Measurements from ENCODE around the gene MAS1.

GRCh38 chr6:159915397-159915796 lies 24.6 kb downstream of the MAS1 start:
- TF ChIP-seq BCLAF1 (IDR thresholded peaks at IDR 0.05) (no peak), CTCF (IDR thresholded peaks at IDR 0.05 in 2 of 3, conservative IDR thresholded peaks at IDR 0.05 in 1 of 3; ENCODE audit: control insufficient read depth in 2 of 3, extremely low read depth in 1 of 3, insufficient read depth in 1 of 3, low read depth in 3 of 3, low read length in 3 of 3) (no peak), ASH2L (IDR thresholded peaks at IDR 0.05; ENCODE audit: borderline replicate concordance, low read depth) (no peak), SP1 (IDR thresholded peaks at IDR 0.05; ENCODE audit: low read depth, low read length) (no peak), MLLT1 (IDR thresholded peaks at IDR 0.05) (no peak)

Measured in GM12878 (cell line).